ENCODE measurements around the gene MGRN1.

The MGRN1 gene

DNA sequence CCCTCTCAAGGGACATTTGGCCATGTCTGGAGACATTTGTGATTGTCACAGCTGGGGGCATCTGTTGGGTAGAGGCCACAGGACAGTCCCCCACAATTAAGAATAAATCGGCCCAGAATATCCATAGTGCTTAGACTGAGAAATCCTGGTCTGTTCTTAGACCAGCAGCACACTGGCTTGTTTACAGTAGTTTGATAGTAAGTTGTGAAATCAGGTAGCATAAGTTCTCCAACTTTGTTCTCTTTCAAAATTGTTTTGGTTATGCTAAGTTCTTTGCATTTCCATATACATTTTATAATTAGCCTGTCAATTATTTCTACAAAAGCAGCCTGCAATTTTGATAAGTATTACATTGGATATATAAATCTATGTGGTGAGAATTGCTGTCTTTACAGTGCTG lies 6.8 kb downstream of the MGRN1 start:
- CTCF ChIA-PET, result interaction anchor here (0.7 to 1.9 kb wide), 2 partner anchors 19 to 179 kb away, joined by 3 to 7 read pairs; no protein-coding TSS in a partner anchor
- Histone ChIP-seq H3K9me3 (ENCODE audit: control insufficient read depth, insufficient read depth, low read depth, low read length) (no peaks in the 10 kb centered on the region), H3K4me1 (ENCODE audit: control insufficient read depth, insufficient read depth, low read length) (no peaks in the 10 kb centered on the region), H3K27ac (ENCODE audit: extremely low read depth, low read depth, low read length) (no peak overlapping the region), H3K36me3 (ENCODE audit: control insufficient read depth in 2 of 2, insufficient read depth in 1 of 2, low read length in 2 of 2) (peaks cover 0 to 23% of the 10 kb centered on the region in 2 experiments; a peak in 2 of 3 replicates), H3K4me3 (ENCODE audit: low read depth, low read length) (no peak overlapping the region)
- TF ChIP-seq ZNF426 (tag by site-specific recombination; IDR thresholded peaks at IDR 0.05) (no peak), SETDB1 (IDR thresholded peaks at IDR 0.05; ENCODE audit: insufficient read length, low read length) (peak; percentile 66), ZNF248 (tag by site-specific recombination; IDR thresholded peaks at IDR 0.05) (peak; percentile 89), KLF7 (tag by site-specific recombination; IDR thresholded peaks at IDR 0.05; ENCODE audit: borderline replicate concordance) (no peak), ZNF121 (tag by site-specific recombination; IDR thresholded peaks at IDR 0.05) (no peak)
- TF ChIP-seq, protein P1, sequence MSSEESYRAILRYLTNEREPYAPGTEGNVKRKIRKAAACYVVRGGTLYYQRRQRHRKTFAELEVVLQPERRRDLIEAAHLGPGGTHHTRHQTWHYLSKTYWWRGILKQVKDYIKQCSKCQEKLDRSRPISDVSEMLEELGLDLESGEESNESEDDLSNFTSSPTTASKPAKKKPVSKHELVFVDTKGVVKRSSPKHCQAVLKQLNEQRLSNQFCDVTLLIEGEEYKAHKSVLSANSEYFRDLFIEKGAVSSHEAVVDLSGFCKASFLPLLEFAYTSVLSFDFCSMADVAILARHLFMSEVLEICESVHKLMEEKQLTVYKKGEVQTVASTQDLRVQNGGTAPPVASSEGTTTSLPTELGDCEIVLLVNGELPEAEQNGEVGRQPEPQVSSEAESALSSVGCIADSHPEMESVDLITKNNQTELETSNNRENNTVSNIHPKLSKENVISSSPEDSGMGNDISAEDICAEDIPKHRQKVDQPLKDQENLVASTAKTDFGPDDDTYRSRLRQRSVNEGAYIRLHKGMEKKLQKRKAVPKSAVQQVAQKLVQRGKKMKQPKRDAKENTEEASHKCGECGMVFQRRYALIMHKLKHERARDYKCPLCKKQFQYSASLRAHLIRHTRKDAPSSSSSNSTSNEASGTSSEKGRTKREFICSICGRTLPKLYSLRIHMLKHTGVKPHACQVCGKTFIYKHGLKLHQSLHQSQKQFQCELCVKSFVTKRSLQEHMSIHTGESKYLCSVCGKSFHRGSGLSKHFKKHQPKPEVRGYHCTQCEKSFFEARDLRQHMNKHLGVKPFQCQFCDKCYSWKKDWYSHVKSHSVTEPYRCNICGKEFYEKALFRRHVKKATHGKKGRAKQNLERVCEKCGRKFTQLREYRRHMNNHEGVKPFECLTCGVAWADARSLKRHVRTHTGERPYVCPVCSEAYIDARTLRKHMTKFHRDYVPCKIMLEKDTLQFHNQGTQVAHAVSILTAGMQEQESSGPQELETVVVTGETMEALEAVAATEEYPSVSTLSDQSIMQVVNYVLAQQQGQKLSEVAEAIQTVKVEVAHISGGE (tag by site-specific recombination; conservative IDR thresholded peaks at IDR 0.05; ENCODE audit: low read depth), result no peak
- POLR2A ChIA-PET, result no interaction called here

DNA sequence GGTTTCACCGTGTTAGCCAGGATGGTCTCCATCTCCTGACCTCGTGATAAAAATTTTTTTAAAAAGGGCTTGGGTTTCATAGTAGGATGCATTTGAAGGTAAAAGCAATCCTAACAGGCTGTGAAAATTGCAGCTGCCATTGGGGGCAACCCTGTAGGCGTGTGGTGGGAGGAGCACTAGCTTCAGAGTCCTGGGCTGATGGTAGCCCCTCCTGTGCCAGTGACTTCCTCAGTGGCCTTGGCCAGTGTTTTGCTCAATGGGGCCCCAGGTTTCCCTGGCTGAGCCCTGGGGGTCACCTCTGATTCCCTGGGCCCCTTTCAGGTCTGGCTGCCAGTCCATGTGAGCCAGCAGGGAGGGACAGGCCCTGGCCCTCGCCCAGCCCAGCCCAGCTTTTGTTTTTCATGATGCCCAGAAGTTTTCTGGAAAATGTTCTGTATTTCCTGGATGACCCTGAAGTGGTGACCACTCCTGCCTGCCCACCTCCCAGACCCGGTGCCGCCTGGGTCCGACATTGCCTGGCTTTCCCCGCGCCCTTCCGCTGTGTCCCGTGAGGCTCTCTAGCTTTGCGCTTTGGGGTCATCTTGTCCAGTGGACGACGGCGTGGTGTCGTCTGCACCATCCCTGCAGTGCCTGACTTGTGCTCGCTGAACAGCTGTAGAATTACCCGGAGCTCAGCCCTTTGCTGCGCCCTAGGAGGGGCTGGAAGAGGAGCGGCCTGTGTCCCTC lies 9.4 kb downstream of the MGRN1 start:
- no peak for TF ChIP-seq ZNF654 (tag by site-specific recombination; IDR thresholded peaks at IDR 0.05; ENCODE audit: low read depth)
- no peak for TF ChIP-seq ZNF473 (tag by site-specific recombination; IDR thresholded peaks at IDR 0.05)
- TF ChIP-seq ZNF624 (tag by site-specific recombination; IDR thresholded peaks at IDR 0.05), result no peak
- Histone ChIP-seq H3K4me3 (ENCODE audit: low read depth, low read length) (no peak overlapping the region), H3K4me1 (ENCODE audit: control insufficient read depth, insufficient read depth, low read length) (no peaks in the 10 kb centered on the region), H3K9me3 (ENCODE audit: control insufficient read depth, insufficient read depth, low read depth, low read length) (no peaks in the 10 kb centered on the region), H3K36me3 (ENCODE audit: control insufficient read depth in 2 of 2, insufficient read depth in 1 of 2, low read length in 2 of 2) (peaks cover 0 to 17% of the 10 kb centered on the region in 2 experiments; a peak in 2 of 3 replicates), H3K27ac (ENCODE audit: extremely low read depth, low read depth, low read length) (no peak overlapping the region)
- ChIA-PET CTCF (interaction anchor here (0.6 to 2.3 kb wide), 2 partner anchors 16 to 41 kb away, joined by 3 to 8 read pairs; no protein-coding TSS in a partner anchor), POLR2A (interaction anchor here (1.1 kb wide), 1 partner anchor 16 kb away, joined by 3 read pairs; no protein-coding TSS in a partner anchor)

DNA sequence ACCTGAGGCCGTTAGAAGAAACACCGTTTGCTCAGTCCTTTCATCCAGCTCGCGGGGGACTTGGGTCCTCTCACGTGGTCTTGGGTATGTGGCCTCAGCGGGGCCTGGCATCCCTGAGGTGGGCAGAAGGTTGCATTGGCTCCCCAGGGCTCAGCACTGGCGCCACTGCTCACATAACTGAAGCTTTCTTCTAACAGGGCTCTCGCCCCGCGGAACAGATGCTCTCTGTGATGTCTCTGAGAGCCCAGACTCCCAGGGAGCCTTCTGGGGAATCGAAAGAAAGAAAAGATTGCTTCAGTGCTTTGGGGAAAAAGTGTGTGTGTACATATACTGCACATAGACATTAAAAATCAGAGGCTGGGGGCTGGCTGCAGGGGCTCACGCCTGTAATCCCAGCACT lies 10.1 kb downstream of the MGRN1 start:
- TF ChIP-seq KLF9 (tag by site-specific recombination; IDR thresholded peaks at IDR 0.05; ENCODE audit: low read depth), result no peak
- no peak for TF ChIP-seq ZNF707 (tag by site-specific recombination; IDR thresholded peaks at IDR 0.05)
- TF ChIP-seq ZNF843 (tag by site-specific recombination; IDR thresholded peaks at IDR 0.05), result no peak
- TF ChIP-seq ZNF747 (tag by site-specific recombination; IDR thresholded peaks at IDR 0.05), result no peak
- Histone ChIP-seq H3K9me3 (ENCODE audit: control insufficient read depth, insufficient read depth, low read depth, low read length) (no peaks in the 10 kb centered on the region), H3K4me3 (ENCODE audit: low read depth, low read length) (no peak overlapping the region), H3K36me3 (ENCODE audit: control insufficient read depth in 2 of 2, insufficient read depth in 1 of 2, low read length in 2 of 2) (peaks cover 0 to 22% of the 10 kb centered on the region in 2 experiments; a peak in 2 of 3 replicates), H3K4me1 (ENCODE audit: control insufficient read depth, insufficient read depth, low read length) (no peaks in the 10 kb centered on the region), H3K27ac (ENCODE audit: extremely low read depth, low read depth, low read length) (no peak overlapping the region)
- ChIA-PET CTCF (no interaction called here), POLR2A (interaction anchor here (1.1 kb wide), 1 partner anchor 16 kb away, joined by 3 read pairs; no protein-coding TSS in a partner anchor)

DNA sequence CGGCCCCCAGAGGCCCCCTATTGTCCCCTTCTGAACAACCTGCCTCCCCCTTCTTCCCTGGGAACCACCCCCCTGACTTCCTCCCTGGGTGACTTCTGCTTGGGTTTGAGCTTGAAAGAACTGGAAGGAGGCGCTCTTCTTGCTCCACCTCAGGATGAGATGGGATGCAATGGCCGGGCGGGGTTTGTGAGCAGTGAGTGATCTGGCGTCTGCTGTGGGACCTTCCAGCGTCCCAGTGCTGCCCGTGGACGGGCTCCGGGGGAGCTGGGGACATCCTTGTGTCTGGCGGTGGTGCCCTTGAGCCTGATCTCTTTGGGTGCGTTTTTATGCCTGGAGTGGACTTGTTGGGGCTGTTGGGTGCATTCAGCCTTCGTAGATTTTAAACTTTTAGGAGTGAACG lies 11.6 kb downstream of the MGRN1 start:
- Histone ChIP-seq H3K4me1 (ENCODE audit: control insufficient read depth, insufficient read depth, low read length) (no peaks in the 10 kb centered on the region), H3K9me3 (ENCODE audit: control insufficient read depth, insufficient read depth, low read depth, low read length) (no peaks in the 10 kb centered on the region), H3K36me3 (ENCODE audit: control insufficient read depth in 2 of 2, insufficient read depth in 1 of 2, low read length in 2 of 2) (peaks cover 0 to 27% of the 10 kb centered on the region in 2 experiments; a peak in 2 of 3 replicates), H3K27ac (ENCODE audit: extremely low read depth, low read depth, low read length) (no peak overlapping the region), H3K4me3 (ENCODE audit: low read depth, low read length) (no peak overlapping the region)
- CTCF ChIA-PET, result no interaction called here
- POLR2A ChIA-PET, result no interaction called here
- TF ChIP-seq ZNF140 (tag by site-specific recombination; IDR thresholded peaks at IDR 0.05) (no peak), KLF9 (tag by site-specific recombination; IDR thresholded peaks at IDR 0.05; ENCODE audit: low read depth) (no peak)
- TF ChIP-seq, protein P2, sequence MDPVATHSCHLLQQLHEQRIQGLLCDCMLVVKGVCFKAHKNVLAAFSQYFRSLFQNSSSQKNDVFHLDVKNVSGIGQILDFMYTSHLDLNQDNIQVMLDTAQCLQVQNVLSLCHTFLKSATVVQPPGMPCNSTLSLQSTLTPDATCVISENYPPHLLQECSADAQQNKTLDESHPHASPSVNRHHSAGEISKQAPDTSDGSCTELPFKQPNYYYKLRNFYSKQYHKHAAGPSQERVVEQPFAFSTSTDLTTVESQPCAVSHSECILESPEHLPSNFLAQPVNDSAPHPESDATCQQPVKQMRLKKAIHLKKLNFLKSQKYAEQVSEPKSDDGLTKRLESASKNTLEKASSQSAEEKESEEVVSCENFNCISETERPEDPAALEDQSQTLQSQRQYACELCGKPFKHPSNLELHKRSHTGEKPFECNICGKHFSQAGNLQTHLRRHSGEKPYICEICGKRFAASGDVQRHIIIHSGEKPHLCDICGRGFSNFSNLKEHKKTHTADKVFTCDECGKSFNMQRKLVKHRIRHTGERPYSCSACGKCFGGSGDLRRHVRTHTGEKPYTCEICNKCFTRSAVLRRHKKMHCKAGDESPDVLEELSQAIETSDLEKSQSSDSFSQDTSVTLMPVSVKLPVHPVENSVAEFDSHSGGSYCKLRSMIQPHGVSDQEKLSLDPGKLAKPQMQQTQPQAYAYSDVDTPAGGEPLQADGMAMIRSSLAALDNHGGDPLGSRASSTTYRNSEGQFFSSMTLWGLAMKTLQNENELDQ (tag by site-specific recombination; IDR thresholded peaks at IDR 0.05; ENCODE audit: low read depth), result no peak
- TF ChIP-seq, protein P3, sequence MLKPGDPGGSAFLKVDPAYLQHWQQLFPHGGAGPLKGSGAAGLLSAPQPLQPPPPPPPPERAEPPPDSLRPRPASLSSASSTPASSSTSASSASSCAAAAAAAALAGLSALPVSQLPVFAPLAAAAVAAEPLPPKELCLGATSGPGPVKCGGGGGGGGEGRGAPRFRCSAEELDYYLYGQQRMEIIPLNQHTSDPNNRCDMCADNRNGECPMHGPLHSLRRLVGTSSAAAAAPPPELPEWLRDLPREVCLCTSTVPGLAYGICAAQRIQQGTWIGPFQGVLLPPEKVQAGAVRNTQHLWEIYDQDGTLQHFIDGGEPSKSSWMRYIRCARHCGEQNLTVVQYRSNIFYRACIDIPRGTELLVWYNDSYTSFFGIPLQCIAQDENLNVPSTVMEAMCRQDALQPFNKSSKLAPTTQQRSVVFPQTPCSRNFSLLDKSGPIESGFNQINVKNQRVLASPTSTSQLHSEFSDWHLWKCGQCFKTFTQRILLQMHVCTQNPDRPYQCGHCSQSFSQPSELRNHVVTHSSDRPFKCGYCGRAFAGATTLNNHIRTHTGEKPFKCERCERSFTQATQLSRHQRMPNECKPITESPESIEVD (tag by site-specific recombination; IDR thresholded peaks at IDR 0.05), result no peak
